Fibroblast of mammary gland (primary cell): ENCODE data around the gene AGPAT3.

Experiments used
- DNase-seq: peaks from one replicate; pipeline ENCODE4 v3.0.0-alpha.2; 2010; ENCODE audit warnings: low read depth
- H3K4me3 ChIP-seq: 2 replicates; pipeline ENCODE4 v1.5.1; 2011; ENCODE audit warnings: low read depth, mild to moderate bottlenecking, low read length, moderate library complexity; ENCODE audit not compliant: control insufficient read depth
- TF ChIP-seq, protein P1 (sequence below): conservative IDR thresholded peaks from 2 replicates; pipeline ENCODE4 v1.5.1; 2011; ENCODE audit warnings: low read depth, low read length, inconsistent platforms; ENCODE audit not compliant: control insufficient read depth, insufficient read depth

The AGPAT3 gene

GRCh38 chr21:43934116-43934515, 69.1 kb downstream of the AGPAT3 start:
- DNase-seq: no peak
- no peak overlapping the region for H3K4me3 ChIP-seq
- TF ChIP-seq, protein P1, sequence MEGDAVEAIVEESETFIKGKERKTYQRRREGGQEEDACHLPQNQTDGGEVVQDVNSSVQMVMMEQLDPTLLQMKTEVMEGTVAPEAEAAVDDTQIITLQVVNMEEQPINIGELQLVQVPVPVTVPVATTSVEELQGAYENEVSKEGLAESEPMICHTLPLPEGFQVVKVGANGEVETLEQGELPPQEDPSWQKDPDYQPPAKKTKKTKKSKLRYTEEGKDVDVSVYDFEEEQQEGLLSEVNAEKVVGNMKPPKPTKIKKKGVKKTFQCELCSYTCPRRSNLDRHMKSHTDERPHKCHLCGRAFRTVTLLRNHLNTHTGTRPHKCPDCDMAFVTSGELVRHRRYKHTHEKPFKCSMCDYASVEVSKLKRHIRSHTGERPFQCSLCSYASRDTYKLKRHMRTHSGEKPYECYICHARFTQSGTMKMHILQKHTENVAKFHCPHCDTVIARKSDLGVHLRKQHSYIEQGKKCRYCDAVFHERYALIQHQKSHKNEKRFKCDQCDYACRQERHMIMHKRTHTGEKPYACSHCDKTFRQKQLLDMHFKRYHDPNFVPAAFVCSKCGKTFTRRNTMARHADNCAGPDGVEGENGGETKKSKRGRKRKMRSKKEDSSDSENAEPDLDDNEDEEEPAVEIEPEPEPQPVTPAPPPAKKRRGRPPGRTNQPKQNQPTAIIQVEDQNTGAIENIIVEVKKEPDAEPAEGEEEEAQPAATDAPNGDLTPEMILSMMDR: no peak

DNA sequence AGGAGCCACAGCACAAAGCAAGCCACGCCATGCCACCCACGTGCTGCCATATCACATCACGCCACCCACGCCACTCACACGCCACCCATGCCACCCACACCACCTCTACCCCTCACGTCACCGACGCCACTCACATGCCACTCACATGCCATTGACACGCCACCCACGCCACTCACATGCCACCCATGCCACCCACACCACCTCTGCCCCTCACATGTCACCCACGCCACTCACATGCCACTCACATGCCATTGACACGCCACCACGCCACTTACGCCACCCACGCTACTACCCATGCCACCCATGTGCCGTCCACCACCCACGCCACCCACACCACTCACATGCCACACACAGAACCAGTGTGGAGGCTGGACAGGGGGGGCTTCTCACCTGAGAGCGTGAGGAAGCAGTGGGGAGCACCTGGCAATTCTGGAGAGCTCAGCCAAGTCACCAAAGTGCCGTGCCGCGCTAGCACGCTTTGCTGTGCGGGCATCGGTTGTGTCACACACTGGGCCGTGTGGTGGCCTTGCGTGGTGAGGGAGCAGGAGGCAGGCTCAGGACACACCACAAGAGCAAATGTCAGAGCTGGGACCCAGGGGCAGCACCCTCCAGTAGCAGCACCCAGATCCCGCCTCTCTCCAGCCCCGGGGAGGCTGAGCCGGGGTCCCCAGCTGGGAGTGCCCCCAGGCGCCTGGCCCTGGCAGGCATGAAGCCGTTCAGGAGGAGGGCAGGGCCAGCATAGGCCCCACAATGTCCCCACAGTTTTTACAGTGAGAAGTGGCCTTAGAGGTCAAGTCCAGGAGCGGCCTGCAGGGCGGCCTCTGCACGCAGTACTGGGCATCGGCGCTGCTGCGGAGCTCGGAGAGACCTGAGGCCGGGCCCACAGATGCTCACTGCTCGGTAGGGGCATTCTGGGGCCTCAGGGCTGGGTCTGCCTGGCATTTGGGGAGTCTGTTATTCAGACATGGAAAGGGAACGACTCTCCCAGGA, 70.0 kb downstream of the AGPAT3 start:
- no peak overlapping the region for H3K4me3 ChIP-seq
- no peak for DNase-seq
- TF ChIP-seq, protein P1: no peak

DNA sequence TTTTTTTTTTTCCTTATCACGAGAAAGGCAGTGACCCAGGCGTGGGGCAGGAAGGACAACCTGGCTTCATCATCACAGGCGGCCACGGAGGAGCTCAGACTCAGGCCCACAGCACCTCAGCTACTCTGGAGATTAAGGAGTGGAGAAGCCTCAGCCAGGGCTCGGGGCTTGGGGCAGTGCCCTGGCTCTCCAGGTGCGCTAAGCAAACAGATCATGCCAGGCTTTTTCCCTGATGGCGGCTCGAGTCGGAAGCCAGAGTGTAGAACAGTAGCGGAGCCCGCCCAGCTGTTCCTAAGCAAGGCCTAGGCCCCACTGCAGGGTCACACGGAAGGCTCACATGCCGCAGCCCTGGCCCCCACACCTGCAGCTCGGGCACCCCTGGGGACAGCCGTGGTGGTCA, 70.7 kb downstream of the AGPAT3 start:
- TF ChIP-seq, protein P1: no peak
- no peak overlapping the region for H3K4me3 ChIP-seq
- DNase-seq: no peak

DNA sequence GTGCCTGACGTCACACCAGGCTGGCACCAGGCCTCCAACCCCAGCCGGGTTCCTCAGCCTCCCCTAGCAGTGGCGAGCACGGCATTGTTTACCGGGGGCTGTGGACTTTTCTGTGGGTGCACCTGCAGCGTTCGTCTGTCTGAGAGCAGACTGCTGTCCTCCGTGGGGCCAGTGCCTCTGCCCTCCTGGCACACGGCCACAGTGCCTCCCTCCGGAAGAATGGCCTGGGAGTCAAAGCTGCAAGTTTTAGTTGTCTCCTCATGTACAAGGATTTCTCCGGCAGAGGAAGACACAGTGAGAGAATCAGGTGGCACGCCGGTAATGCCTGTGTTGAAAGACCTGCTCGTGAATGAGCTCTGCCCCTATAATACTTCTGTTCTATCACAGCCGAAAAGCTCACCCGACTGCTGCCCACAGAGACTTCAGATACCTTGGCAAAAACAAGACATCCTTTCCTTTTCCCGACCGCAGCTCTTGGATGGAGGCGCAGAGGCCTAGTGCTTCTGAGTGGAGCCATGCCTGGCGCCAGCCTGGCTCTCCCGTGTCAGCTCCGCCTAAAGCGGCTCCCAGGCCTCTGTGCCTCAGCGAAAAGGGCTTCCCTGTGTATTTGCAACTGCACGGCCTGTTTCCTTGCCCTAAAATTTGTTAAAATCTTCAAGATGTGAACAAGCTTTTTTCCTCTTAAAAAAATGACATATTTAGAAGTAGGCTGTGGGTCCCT, 71.4 kb downstream of the AGPAT3 start:
- TF ChIP-seq, protein P1: no peak

GRCh38 chr21:43937051-43937832, 72.2 kb downstream of the AGPAT3 start:
- TF ChIP-seq, protein P1: no peak
- no peak overlapping the region for H3K4me3 ChIP-seq
- DNase-seq: no peak

More for the DNA sequence above, 71.4 kb downstream of the AGPAT3 start:
- no peak for DNase-seq
- no peak overlapping the region for H3K4me3 ChIP-seq

DNA sequence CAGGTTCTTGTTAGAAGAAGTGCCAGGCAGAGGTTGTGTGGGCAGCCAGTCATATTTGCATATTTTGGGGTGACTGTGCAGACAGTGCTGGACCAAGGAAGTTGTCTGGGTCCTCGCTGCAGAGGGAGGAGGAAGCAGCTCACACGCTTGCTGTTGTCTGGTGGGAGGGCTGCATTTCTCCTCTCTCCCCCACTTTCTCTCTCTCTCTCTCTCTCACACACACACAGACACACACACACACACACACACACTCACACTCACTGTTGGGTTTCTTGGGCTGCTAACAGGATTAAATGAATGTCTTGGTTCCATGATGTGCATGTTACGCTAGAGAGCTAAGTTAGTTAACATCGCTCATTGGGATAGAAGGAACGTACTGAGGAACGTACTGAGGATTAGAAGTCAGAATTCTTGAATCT, 72.9 kb downstream of the AGPAT3 start:
- DNase-seq: no peak
- TF ChIP-seq, protein P1: no peak
- H3K4me3 ChIP-seq: no peak overlapping the region
